Psoas muscle (tissue), 8 donors: ENCODE results near the gene TMEM234. TPM values are rescaled to one million over a fixed set of nuclear protein-coding genes. Genes with fewer than 3 reads are reported as not detected.
A peak's percentile ranks its signal among the peaks of the same experiment; 100 is the strongest.

Experiments used
- ATAC-seq, 4 donors: fragments of 200-7000 bp; cut with Tn5 transposase; one replicate each; pipeline ENCODE4 v1.9.1; 2020; ENCODE audit warnings: moderate library complexity in 3 of 4, mild to moderate bottlenecking in 2 of 4
- DNase-seq, 2 donors: peaks; one replicate each; pipeline ENCODE4 v3.0.0-alpha.2; 2020
- H3K27ac ChIP-seq: fragments of 200-600 bp; one replicate; pipeline ENCODE4 v1.8.0; 2022
- H3K27me3 ChIP-seq, 3 donors: fragments of 200-600 bp in 1 of 3; one replicate each; pipeline versions ENCODE4 v1.6.1 to v1.8.0; 2013 to 2022; ENCODE audit warnings: low read length in 2 of 3, mild to moderate bottlenecking in 2 of 3, moderate library complexity in 1 of 3; ENCODE audit not compliant: insufficient read depth in 3 of 3
- H3K36me3 ChIP-seq, 2 donors: fragments of 200-600 bp in 1 of 2; one replicate each; pipeline versions ENCODE4 v1.6.1 to v1.8.0; 2013 to 2022; ENCODE audit warnings: low read depth in 1 of 2, mild to moderate bottlenecking in 1 of 2, moderate library complexity in 1 of 2; ENCODE audit not compliant: insufficient read depth in 1 of 2
- H3K4me1 ChIP-seq: fragments of 200-600 bp; one replicate; pipeline ENCODE4 v1.8.0; 2022
- H3K4me3 ChIP-seq: fragments of 200-600 bp; one replicate; pipeline ENCODE4 v1.8.0; 2022; ENCODE audit warnings: mild to moderate bottlenecking
- H3K9me3 ChIP-seq: fragments of 200-600 bp; one replicate; pipeline ENCODE4 v1.8.0; 2022
- WGBS, 3 donors: extraction: QIAGEN DNeasy Blood & Tissue Kit; methylation state at CpG; one replicate each; pipeline versions ENCODE4 v1.1.6 to v1.1.7; 2013; 5-methylcytosine and 5-hydroxymethylcytosine counted together
- intact Hi-C, 2 donors: fragments of 100-400 bp; cut with DNase I; formaldehyde crosslinking; loops; one replicate each; pipeline versions ENCODE4 v1.11.0 to v1.14.2; 2022
- long read RNA-seq, 2 donors: library from polyadenylated mRNA; unstranded; transcript quantifications; one replicate each; pipeline ENCODE4 v2.0.0, GENCODE V29; 2021
- polyA plus RNA-seq, 3 donors: library from polyadenylated mRNA; stranded (reverse); fragments of 200-250 nt; gene quantifications; one replicate each; pipeline ENCODE4 v1.2.3, GENCODE V29; 2013
- total RNA-seq, 4 donors: library from RNA; stranded (reverse); fragmentation: NEBNext Ultra II Directional in 2 of 4; extraction: Animal tissue kit (Norgen Biotek cat#: 25700) in 2 of 4; gene quantifications; one replicate each; pipeline versions ENCODE4 v1.2.1 to v1.2.4, GENCODE V29; 2021 to 2023
- TF ChIP-seq, protein P1 (sequence below): fragments of 200-600 bp; IDR thresholded peaks from one replicate; pipeline ENCODE4 v1.8.0; 2022; ENCODE audit warnings: antibody characterized with exemption
- donor health status: healthy with polysubstance abuse.
- donor health status: DM: no; HTN: no; CAD: no; lungs with moderate emphysema.
- donor health status: Bipolar disorder and iron deficiency.
- donor health status: healthy.
- donor health status: DM: yes; HTN: yes; CAD: no.
- donor health status: DM: no; HTN: no; CAD: no.
- donor health status: DM: no; HTN: no; CAD: no.
- donor health status: DM: yes; HTN: yes; CAD: no.

Gene TMEM234
- total RNA-seq (1 to 10 TPM; 2.6 to 7.7 (median 4.5) TPM), polyA plus RNA-seq (1 to 10 TPM; 4.6 to 9.8 (median 7.1) TPM)
- long read RNA-seq, donor 1, partial matches to known transcripts = 0 of 1 reads
- long read RNA-seq, donor 1, other reads (novel, unspliced or antisense) = 1 of 1 reads
- long read RNA-seq, donor 2, transcript TMEM234-201 (5 exons, 1,082 nt) = major isoform, 5 of 9 reads
- long read RNA-seq, donor 2, partial matches to known transcripts = 2 of 9 reads
- long read RNA-seq, donor 2, other reads (novel, unspliced or antisense) = 2 of 9 reads

GRCh38 chr1:32221980-32222755, at the start of gene TMEM234, which contains the start of gene EIF3I:
Gene TMEM234 (minus strand): TSS chr1:32222353. CDS start chr1:32222322, 31 bp downstream.
Gene EIF3I (plus strand): TSS chr1:32222407. CDS start chr1:32222442, 35 bp downstream.
- peak within 1 kb of the TSS; percentile 95 for H3K4me3 ChIP-seq
- H3K27ac ChIP-seq = peak within 1 kb of the TSS; percentile 96
- intact Hi-C loops = no loop called here
- ATAC-seq (peak; percentile 93 to 98 (median 98)), DNase-seq (peak; percentile 91 to 95)
- no peaks in the 10 kb centered on the region for H3K9me3 ChIP-seq
- peaks cover 25% of the 10 kb centered on the region for H3K4me1 ChIP-seq
- H3K27me3 ChIP-seq = no peaks in the 10 kb centered on the region
- TF ChIP-seq, protein P1, sequence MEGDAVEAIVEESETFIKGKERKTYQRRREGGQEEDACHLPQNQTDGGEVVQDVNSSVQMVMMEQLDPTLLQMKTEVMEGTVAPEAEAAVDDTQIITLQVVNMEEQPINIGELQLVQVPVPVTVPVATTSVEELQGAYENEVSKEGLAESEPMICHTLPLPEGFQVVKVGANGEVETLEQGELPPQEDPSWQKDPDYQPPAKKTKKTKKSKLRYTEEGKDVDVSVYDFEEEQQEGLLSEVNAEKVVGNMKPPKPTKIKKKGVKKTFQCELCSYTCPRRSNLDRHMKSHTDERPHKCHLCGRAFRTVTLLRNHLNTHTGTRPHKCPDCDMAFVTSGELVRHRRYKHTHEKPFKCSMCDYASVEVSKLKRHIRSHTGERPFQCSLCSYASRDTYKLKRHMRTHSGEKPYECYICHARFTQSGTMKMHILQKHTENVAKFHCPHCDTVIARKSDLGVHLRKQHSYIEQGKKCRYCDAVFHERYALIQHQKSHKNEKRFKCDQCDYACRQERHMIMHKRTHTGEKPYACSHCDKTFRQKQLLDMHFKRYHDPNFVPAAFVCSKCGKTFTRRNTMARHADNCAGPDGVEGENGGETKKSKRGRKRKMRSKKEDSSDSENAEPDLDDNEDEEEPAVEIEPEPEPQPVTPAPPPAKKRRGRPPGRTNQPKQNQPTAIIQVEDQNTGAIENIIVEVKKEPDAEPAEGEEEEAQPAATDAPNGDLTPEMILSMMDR = no peak
- WGBS, 3 donors = 0% methylated on average over 43 to 46 of the region's 46 CpGs
- H3K36me3 ChIP-seq = peaks cover 3 to 67% of the 10 kb centered on the region in 2 donors

- TF ChIP-seq, protein P1 = no peak
- Histone ChIP-seq H3K9me3 (no peaks in the 10 kb centered on the region), H3K27ac (no peak overlapping the region), H3K27me3 (peaks cover 0 to 19% (median 15%) of the 10 kb centered on the region in 3 donors), H3K4me1 (no peaks in the 10 kb centered on the region), H3K4me3 (no peak overlapping the region), H3K36me3 (no peaks in the 10 kb centered on the region)
- no peak for ATAC-seq
- DNase-seq = no peak
- intact Hi-C loops = no loop called here
Measured at GRCh38 chr1:32269744-32270143, 47.6 kb upstream of the TMEM234 start.

GRCh38 chr1:32266921-32267591, 44.9 kb upstream of the TMEM234 start:
- Histone ChIP-seq H3K4me3 (no peak overlapping the region), H3K27me3 (peaks cover 0 to 9% (median 0%) of the 10 kb centered on the region in 3 donors), H3K9me3 (no peaks in the 10 kb centered on the region), H3K4me1 (no peaks in the 10 kb centered on the region), H3K36me3 (no peaks in the 10 kb centered on the region), H3K27ac (no peak overlapping the region)
- DNase-seq (no peak), ATAC-seq (no peak)
- TF ChIP-seq, protein P1 = no peak
- 53 to 61% (median 60%) methylated on average over 7 of the region's 7 CpGs for WGBS, 3 donors
- intact Hi-C loops = no loop called here

DNA sequence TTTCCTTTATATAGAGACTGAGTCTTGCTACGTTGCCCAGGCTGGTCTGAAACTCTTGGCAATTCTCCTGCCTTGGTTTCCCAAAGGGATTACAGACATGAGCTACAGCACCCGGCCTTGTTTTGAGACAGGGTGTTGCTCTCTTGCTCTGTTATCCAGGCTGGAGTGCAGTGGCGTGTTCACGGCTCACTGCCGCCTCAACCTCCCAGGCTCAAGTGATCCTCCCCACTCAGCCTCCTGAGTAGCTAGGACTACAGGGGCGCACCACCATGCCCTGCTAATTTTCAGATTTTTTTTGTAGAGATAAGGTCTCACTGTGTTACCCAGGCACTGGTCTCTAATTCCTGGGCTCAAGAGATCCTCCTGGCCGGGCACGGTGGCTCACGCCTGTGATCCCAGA, 43.7 kb upstream of the TMEM234 start:
- WGBS, 3 donors = 90 to 93% (median 93%) methylated on average over 9 of the region's 9 CpGs

More for the DNA sequence above, 43.7 kb upstream of the TMEM234 start:
- Histone ChIP-seq H3K27ac (no peak overlapping the region), H3K9me3 (no peaks in the 10 kb centered on the region), H3K4me3 (no peak overlapping the region), H3K36me3 (no peaks in the 10 kb centered on the region), H3K27me3 (no peaks in the 10 kb centered on the region), H3K4me1 (no peaks in the 10 kb centered on the region)
- ATAC-seq (no peak), DNase-seq (no peak)
- intact Hi-C loops = no loop called here
- TF ChIP-seq, protein P1 = no peak
